Neural cell (in vitro differentiated cells): Measurements from ENCODE around the gene WNT4.

Source experiments
- CTCF ChIP-seq: fragments of 450-650 bp; IDR thresholded peaks from 2 replicates; pipeline ENCODE4 v1.5.1; 2014; ENCODE audit warnings: antibody characterized with exemption, mild to moderate bottlenecking, moderate library complexity; ENCODE audit not compliant: poor library complexity, severe bottlenecking
- EP300 ChIP-seq: fragments of 450-650 bp; conservative IDR thresholded peaks from 2 replicates; pipeline ENCODE4 v1.6.1; 2014; ENCODE audit warnings: antibody characterized with exemption, mild to moderate bottlenecking, moderate library complexity; ENCODE audit not compliant: poor library complexity, severe bottlenecking
- RAD21 ChIP-seq: fragments of 450-650 bp; conservative IDR thresholded peaks from 2 replicates; pipeline ENCODE4 v1.6.1; 2014; ENCODE audit warnings: antibody characterized with exemption, mild to moderate bottlenecking, moderate library complexity
- REST ChIP-seq: IDR thresholded peaks from 2 replicates; pipeline ENCODE4 v1.6.1; 2012; ENCODE audit warnings: borderline replicate concordance

GRCh38 chr1:22150923-22151322, 8.0 kb upstream of the WNT4 start:
- no peak for TF ChIP-seq CTCF
- TF ChIP-seq REST = no peak
- TF ChIP-seq EP300 = no peak
- TF ChIP-seq RAD21 = no peak
